Naive thymus-derived CD4-positive, alpha-beta T cell (primary cell): ENCODE results near the gene P3H3. TPM values are rescaled to one million over a fixed set of nuclear protein-coding genes. Genes with fewer than 3 reads are reported as not detected.
A peak's percentile ranks its signal among the peaks of the same experiment; 100 is the strongest.

Source experiments
- ATAC-seq: fragments of 150-1000 bp; cut with Tn5 transposase; 2 replicates; pipeline ENCODE4 v1.10.0; 2021; ENCODE audit warnings: mild to moderate bottlenecking, moderate library complexity
- CTCF ChIA-PET: fragments of 350-600 bp; sonication (Branson Sonifier 250); formaldehyde crosslinking; loops from one replicate; lab custom pipeline; 2021; ENCODE audit warnings: antibody characterized with exemption; lab: Charles Lee
- POLR2A ChIA-PET: fragments of 350-600 bp; sonication (Branson Sonifier 250); formaldehyde crosslinking; loops from one replicate; lab custom pipeline; 2021; ENCODE audit warnings: antibody characterized with exemption, inconsistent platforms; lab: Charles Lee
- DNase-seq, 9 donors: peaks; one replicate each; pipeline versions ENCODE4 v3.0.0 to v3.0.0-alpha.2; 2020 to 2022; ENCODE audit warnings: mixed read lengths in 1 of 9
- H3K27ac ChIP-seq: one replicate; pipeline ENCODE4 v1.7.0; 2013; ENCODE audit warnings: mild to moderate bottlenecking, low read depth, low read length, moderate library complexity
- H3K27me3 ChIP-seq, 2 donors: one replicate each; pipeline ENCODE4 v1.7.0; 2013; ENCODE audit warnings: low read length in 2 of 2, mild to moderate bottlenecking in 2 of 2, moderate library complexity in 2 of 2; ENCODE audit not compliant: control insufficient read depth in 2 of 2, insufficient read depth in 2 of 2
- H3K36me3 ChIP-seq, 3 experiments: 1 replicate in 2 of 3; 2 replicates in 1 of 3; pipeline ENCODE4 v1.7.0; 2013; ENCODE audit warnings: low read length in 3 of 3, mild to moderate bottlenecking in 3 of 3, moderate library complexity in 1 of 3; ENCODE audit not compliant: insufficient read depth in 3 of 3, control insufficient read depth in 2 of 3
- H3K4me1 ChIP-seq, 2 donors: one replicate each; pipeline ENCODE4 v1.7.0; 2013; ENCODE audit warnings: low read length in 2 of 2, mild to moderate bottlenecking in 2 of 2, moderate library complexity in 1 of 2; ENCODE audit not compliant: control insufficient read depth in 2 of 2, insufficient read depth in 2 of 2
- H3K4me3 ChIP-seq: 2 replicates; pipeline ENCODE4 v1.7.0; 2013; ENCODE audit warnings: mild to moderate bottlenecking, low read length
- H3K9me3 ChIP-seq, 3 experiments: 1 replicate in 2 of 3; 2 replicates in 1 of 3; pipeline ENCODE4 v1.7.0; 2013; ENCODE audit warnings: low read length in 3 of 3; ENCODE audit not compliant: control insufficient read depth in 2 of 3
- H3K27ac Mint-ChIP-seq, 9 donors: one replicate each; pipeline ENCODE4 v1.8.0; 2020 to 2022; ENCODE audit warnings: mixed read lengths in 9 of 9, mild to moderate bottlenecking in 8 of 9, moderate library complexity in 5 of 9, inconsistent platforms in 2 of 9
- H3K27me3 Mint-ChIP-seq, 5 donors: one replicate each; pipeline ENCODE4 v1.8.0; 2021 to 2022; ENCODE audit warnings: mixed read lengths in 5 of 5, mild to moderate bottlenecking in 1 of 5
- H3K36me3 Mint-ChIP-seq, 5 donors: one replicate each; pipeline ENCODE4 v1.8.0; 2020 to 2022; ENCODE audit warnings: mixed read lengths in 5 of 5, mild to moderate bottlenecking in 3 of 5, inconsistent platforms in 1 of 5
- H3K4me1 Mint-ChIP-seq, 7 donors: one replicate each; pipeline ENCODE4 v1.8.0; 2020 to 2022; ENCODE audit warnings: mixed read lengths in 7 of 7, mild to moderate bottlenecking in 3 of 7, inconsistent platforms in 1 of 7
- H3K4me3 Mint-ChIP-seq, 10 donors: one replicate each; pipeline ENCODE4 v1.8.0; 2020 to 2022; ENCODE audit warnings: mild to moderate bottlenecking in 10 of 10, mixed read lengths in 10 of 10, moderate library complexity in 6 of 10, inconsistent platforms in 2 of 10
- H3K9me3 Mint-ChIP-seq, 11 donors: one replicate each; pipeline ENCODE4 v1.8.0; 2020 to 2022; ENCODE audit warnings: mixed read lengths in 11 of 11, mild to moderate bottlenecking in 4 of 11, inconsistent platforms in 1 of 11, moderate library complexity in 1 of 11
- intact Hi-C, 2 donors: fragments of 100-400 bp; cut with micrococcal nuclease; formaldehyde crosslinking; loops; one replicate each; pipeline ENCODE4 v1.15.1; 2023
- polyA plus RNA-seq, 2 donors: library from polyadenylated mRNA; unstranded; fragments of 300-500 nt; fragmentation: Illumina TruSeq; gene quantifications; one replicate each; pipeline ENCODE4 v1.2.3, GENCODE V29; 2021
- total RNA-seq, 6 experiments: library from RNA in 5 of 6; stranded (reverse) in 5 of 6; gene quantifications; 1 replicate in 5 of 6; 2 replicates in 1 of 6; pipeline ENCODE4 v1.2.3 and lab custom pipeline; 2021 to 2026

P3H3 gene
- total and polyA plus RNA-seq, 7 experiments from 2014 or later: 1.5 to 18.2 (median 4.1) TPM

DNA sequence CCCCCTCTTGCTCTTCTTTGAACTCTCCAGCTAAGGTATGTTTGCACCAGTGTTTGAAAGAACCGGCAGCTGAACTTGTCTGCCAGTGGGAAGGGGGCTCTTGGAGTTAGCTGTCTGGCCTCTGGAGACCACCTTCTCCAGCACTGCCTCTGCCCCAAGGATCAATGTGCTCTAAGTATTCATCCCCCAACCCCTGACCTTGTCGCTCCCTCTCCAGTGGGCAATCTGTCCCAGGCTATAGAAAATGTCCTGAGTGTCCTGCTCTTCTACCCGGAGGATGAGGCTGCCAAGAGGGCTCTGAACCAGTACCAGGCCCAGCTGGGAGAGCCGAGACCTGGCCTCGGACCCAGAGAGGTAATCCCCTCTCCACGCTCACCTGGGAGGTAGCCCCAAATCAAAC lies 2.8 kb downstream of the P3H3 start:
- peak overlapping the region in 3 of 9 donors; percentile 29 to 57 (median 40) for H3K27ac Mint-ChIP-seq
- Histone ChIP-seq H3K9me3 (no peaks in the 10 kb centered on the region), H3K36me3 (no peaks in the 10 kb centered on the region), H3K27ac (no peak overlapping the region), H3K27me3 (peaks cover 0 to 4% of the 10 kb centered on the region in 2 donors), H3K4me3 (no peak overlapping the region), H3K4me1 (peaks cover 3 to 4% of the 10 kb centered on the region in 2 donors)
- H3K4me1 Mint-ChIP-seq: peaks cover 9 to 29% (median 23%) of the 10 kb centered on the region in 7 donors
- ChIA-PET POLR2A (interaction anchor here (0.6 to 13.2 kb wide), 6 partner anchors 21 to 204 kb away, joined by 3 to 91 read pairs (median 6); partner anchors contain the start of genes CDCA3, MLF2 and USP5), CTCF (interaction anchor here (0.6 to 1.1 kb wide), 5 partner anchors 8 to 266 kb away, joined by 3 to 4 read pairs (median 3); partner anchors contain the start of gene MLF2)
- peaks cover 0 to 2% (median 0%) of the 10 kb centered on the region in 11 donors for H3K9me3 Mint-ChIP-seq
- peak overlapping the region in 9 of 10 donors; percentile 0 to 98 (median 34) for H3K4me3 Mint-ChIP-seq
- ATAC-seq (no peak), DNase-seq (no peak)
- H3K27me3 Mint-ChIP-seq: peaks cover 0 to 45% (median 6%) of the 10 kb centered on the region in 5 donors
- intact Hi-C loops: no loop called here
- peaks cover 0 to 4% (median 0%) of the 10 kb centered on the region in 5 donors for H3K36me3 Mint-ChIP-seq

DNA sequence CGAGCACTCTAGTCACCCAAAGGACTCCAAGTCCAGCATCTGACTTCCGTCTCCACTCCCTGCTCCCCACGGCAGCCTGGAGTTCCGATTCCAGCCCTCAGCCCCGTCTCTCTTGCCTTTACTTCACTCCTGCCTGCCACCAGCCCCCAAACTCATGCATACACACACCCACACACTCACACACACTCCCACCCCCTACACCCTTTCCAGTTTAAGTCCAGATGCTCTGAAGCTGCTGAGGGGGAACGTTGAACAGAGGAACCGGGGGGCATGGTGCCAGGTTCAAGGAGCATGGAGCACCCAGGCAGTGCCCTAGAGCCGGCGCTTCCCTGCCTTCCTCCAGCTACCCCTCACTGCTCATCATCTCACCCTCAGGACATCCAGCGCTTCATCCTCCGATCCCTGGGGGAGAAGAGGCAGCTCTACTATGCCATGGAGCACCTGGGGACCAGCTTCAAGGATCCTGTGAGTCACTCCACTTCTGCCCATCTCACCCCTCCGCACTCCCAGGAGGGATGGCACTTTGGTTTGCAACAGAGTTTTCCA lies 3.3 kb downstream of the P3H3 start:
- Histone ChIP-seq H3K4me3 (no peak overlapping the region), H3K27ac (no peak overlapping the region), H3K9me3 (no peaks in the 10 kb centered on the region), H3K27me3 (peaks cover 0 to 4% of the 10 kb centered on the region in 2 donors), H3K36me3 (no peaks in the 10 kb centered on the region), H3K4me1 (peaks cover 4% of the 10 kb centered on the region in 2 donors)
- Mint-ChIP-seq H3K27me3 (peaks cover 0 to 41% (median 6%) of the 10 kb centered on the region in 5 donors), H3K4me3 (peak overlapping the region in 2 of 10 donors; percentile 94 to 98), H3K36me3 (peaks cover 0 to 4% (median 0%) of the 10 kb centered on the region in 5 donors), H3K9me3 (peaks cover 0 to 2% (median 0%) of the 10 kb centered on the region in 11 donors), H3K4me1 (peaks cover 9 to 29% (median 23%) of the 10 kb centered on the region in 7 donors), H3K27ac (no peak overlapping the region)
- DNase-seq (no peak), ATAC-seq (no peak)
- POLR2A ChIA-PET: interaction anchor here (1.3 to 13.2 kb wide), 3 partner anchors 21 to 182 kb away, joined by 3 to 91 read pairs (median 39); partner anchors contain the start of genes CDCA3, MLF2 and USP5
- intact Hi-C loops: no loop called here
- CTCF ChIA-PET: interaction anchor here (0.8 to 1.1 kb wide), 2 partner anchors 8 to 79 kb away, joined by 3 read pairs; no protein-coding TSS in a partner anchor

GRCh38 chr12:6832125-6832524 lies 3.9 kb downstream of the P3H3 start:
- H3K27me3 ChIP-seq: peaks cover 0 to 4% of the 10 kb centered on the region in 2 donors
- no peaks in the 10 kb centered on the region for H3K36me3 ChIP-seq
- H3K4me1 ChIP-seq: peaks cover 4% of the 10 kb centered on the region in 2 donors
- intact Hi-C loops: no loop called here
- DNase-seq (no peak), ATAC-seq (no peak)
- no peak overlapping the region for H3K4me3 ChIP-seq
- H3K9me3 ChIP-seq: no peaks in the 10 kb centered on the region
- Mint-ChIP-seq H3K36me3 (peaks cover 0 to 4% (median 0%) of the 10 kb centered on the region in 5 donors), H3K4me3 (no peak overlapping the region), H3K4me1 (peaks cover 4 to 28% (median 22%) of the 10 kb centered on the region in 7 donors), H3K27me3 (peaks cover 0 to 40% (median 5%) of the 10 kb centered on the region in 5 donors), H3K9me3 (peaks cover 0 to 2% (median 0%) of the 10 kb centered on the region in 11 donors), H3K27ac (no peak overlapping the region)
- ChIA-PET CTCF (interaction anchor here (0.9 to 5.6 kb wide), 2 partner anchors 78 to 114 kb away, joined by 3 to 38 read pairs; partner anchors contain the start of gene MLF2), POLR2A (interaction anchor here (0.6 to 13.2 kb wide), 5 partner anchors 11 to 201 kb away, joined by 3 to 91 read pairs (median 3); partner anchors contain the start of genes CDCA3, GPR162, MLF2 and USP5)
- no peak overlapping the region for H3K27ac ChIP-seq

GRCh38 chr12:6833189-6833890 lies 5.1 kb downstream of the P3H3 start:
- H3K4me3 Mint-ChIP-seq: no peak overlapping the region
- H3K9me3 ChIP-seq: no peaks in the 10 kb centered on the region
- ChIA-PET POLR2A (interaction anchor here (0.7 to 13.2 kb wide), 5 partner anchors 8 to 172 kb away, joined by 3 to 91 read pairs (median 4); partner anchors contain the start of genes CDCA3, GPR162, MLF2 and USP5), CTCF (interaction anchor here (0.9 to 5.6 kb wide), 11 partner anchors 9 to 211 kb away, joined by 3 to 38 read pairs (median 4); partner anchors contain the start of genes CD4, CDCA3, MLF2 and PTMS)
- peaks cover 0 to 4% of the 10 kb centered on the region in 2 donors for H3K27me3 ChIP-seq
- H3K27ac Mint-ChIP-seq: no peak overlapping the region
- H3K4me1 ChIP-seq: peaks cover 0 to 4% of the 10 kb centered on the region in 2 donors
- intact Hi-C loops: no loop called here
- H3K36me3 ChIP-seq: no peaks in the 10 kb centered on the region
- peaks cover 0 to 32% (median 0%) of the 10 kb centered on the region in 5 donors for H3K27me3 Mint-ChIP-seq
- H3K36me3 Mint-ChIP-seq: peaks cover 0 to 4% (median 0%) of the 10 kb centered on the region in 5 donors
- no peak overlapping the region for H3K27ac ChIP-seq
- ATAC-seq (no peak), DNase-seq (no peak)
- H3K4me3 ChIP-seq: no peak overlapping the region
- H3K4me1 Mint-ChIP-seq: peaks cover 0 to 16% (median 12%) of the 10 kb centered on the region in 7 donors
- no peaks in the 10 kb centered on the region for H3K9me3 Mint-ChIP-seq

GRCh38 chr12:6834254-6834653 lies 6.0 kb downstream of the P3H3 start:
- Histone ChIP-seq H3K4me3 (no peak overlapping the region), H3K27me3 (peaks cover 0 to 4% of the 10 kb centered on the region in 2 donors), H3K9me3 (no peaks in the 10 kb centered on the region), H3K27ac (no peak overlapping the region), H3K36me3 (no peaks in the 10 kb centered on the region), H3K4me1 (peaks cover 0 to 4% of the 10 kb centered on the region in 2 donors)
- no peak overlapping the region for H3K4me3 Mint-ChIP-seq
- no peak overlapping the region for H3K27ac Mint-ChIP-seq
- ATAC-seq: no peak
- POLR2A ChIA-PET: interaction anchor here (0.5 to 13.2 kb wide), 7 partner anchors 9 to 173 kb away, joined by 3 to 91 read pairs (median 3); partner anchors contain the start of genes CDCA3, MLF2 and USP5
- CTCF ChIA-PET: interaction anchor here (0.6 to 5.6 kb wide), 21 partner anchors 10 to 431 kb away, joined by 3 to 38 read pairs (median 4); partner anchors contain the start of genes CD4, CDCA3, COPS7A and MLF2
- H3K4me1 Mint-ChIP-seq: peaks cover 0 to 12% (median 8%) of the 10 kb centered on the region in 7 donors
- no peak for DNase-seq
- peaks cover 0 to 26% (median 0%) of the 10 kb centered on the region in 5 donors for H3K27me3 Mint-ChIP-seq
- H3K9me3 Mint-ChIP-seq: no peaks in the 10 kb centered on the region
- intact Hi-C loops: no loop called here
- H3K36me3 Mint-ChIP-seq: peaks cover 0 to 4% (median 0%) of the 10 kb centered on the region in 5 donors
